GM18508 (cell line): Measurements from ENCODE around the gene CDX1.
"Not testable (repeated sequence)": the region's sequence is repeated elsewhere in the genome, so short reads cannot be mapped to it uniquely, and the experiment has no call there.

Experiments
- ATAC-seq: cut with Tn5 transposase; IDR thresholded peaks from one replicate; pipeline ENCODE4 v1.9.1; 2021; ENCODE audit warnings: moderate number of reproducible peaks; ENCODE audit not compliant: insufficient read depth, unreplicated experiment

CDX1 gene

DNA sequence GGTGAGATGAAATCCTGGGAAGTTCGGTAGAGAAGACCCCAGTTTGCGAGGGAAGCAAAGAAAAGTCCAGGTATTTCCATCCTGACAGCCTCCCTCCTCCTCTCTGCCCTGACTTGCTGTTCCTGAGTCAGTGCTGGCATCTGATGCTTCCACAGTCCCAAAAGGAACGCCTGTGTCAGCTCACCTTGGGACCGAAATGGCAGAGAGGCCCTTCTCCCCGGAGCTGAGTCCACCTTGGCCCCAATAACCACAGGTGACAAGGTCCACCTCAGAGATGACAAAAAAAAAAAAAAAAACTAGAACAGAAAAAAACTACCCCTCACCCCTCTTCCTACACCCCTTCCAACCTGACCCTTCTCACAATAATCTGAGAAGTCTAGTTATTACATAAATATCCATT lies 54.9 kb downstream of the CDX1 start:
- ATAC-seq, result no peak

- no peak for ATAC-seq
Measured at GRCh38 chr5:150222906-150223305, 56.3 kb downstream of the CDX1 start.

- no peak for ATAC-seq
Measured at GRCh38 chr5:150223474-150223873, 56.9 kb downstream of the CDX1 start.

DNA sequence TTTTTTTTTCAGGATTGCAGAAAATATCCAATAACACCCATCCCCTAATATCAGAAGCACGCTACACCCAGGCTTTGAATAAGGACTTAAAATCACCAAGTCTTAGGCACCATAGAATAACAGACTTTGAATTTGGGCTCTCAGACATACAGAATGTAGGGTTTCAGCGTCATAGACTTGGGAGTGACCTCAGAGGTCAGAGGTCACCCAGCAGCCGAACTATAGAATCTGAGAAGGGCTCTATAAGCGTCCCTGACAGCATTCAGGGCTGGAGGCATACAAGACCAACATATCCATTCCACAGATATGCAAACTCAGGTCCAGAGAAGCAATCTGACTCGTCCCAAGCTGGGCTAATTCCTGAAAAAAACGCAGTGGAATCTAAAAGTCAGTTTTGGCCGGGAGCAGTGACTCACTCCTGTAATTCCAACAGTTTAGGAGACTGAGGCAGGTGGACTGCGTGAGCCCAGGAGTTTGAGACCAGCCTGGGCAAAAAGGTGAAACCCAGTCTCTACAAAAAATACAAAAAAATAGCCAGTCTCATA lies 58.0 kb downstream of the CDX1 start:
- ATAC-seq, result no peak

- ATAC-seq, result no peak
Measured at GRCh38 chr5:150227036-150227435, 60.5 kb downstream of the CDX1 start.

DNA sequence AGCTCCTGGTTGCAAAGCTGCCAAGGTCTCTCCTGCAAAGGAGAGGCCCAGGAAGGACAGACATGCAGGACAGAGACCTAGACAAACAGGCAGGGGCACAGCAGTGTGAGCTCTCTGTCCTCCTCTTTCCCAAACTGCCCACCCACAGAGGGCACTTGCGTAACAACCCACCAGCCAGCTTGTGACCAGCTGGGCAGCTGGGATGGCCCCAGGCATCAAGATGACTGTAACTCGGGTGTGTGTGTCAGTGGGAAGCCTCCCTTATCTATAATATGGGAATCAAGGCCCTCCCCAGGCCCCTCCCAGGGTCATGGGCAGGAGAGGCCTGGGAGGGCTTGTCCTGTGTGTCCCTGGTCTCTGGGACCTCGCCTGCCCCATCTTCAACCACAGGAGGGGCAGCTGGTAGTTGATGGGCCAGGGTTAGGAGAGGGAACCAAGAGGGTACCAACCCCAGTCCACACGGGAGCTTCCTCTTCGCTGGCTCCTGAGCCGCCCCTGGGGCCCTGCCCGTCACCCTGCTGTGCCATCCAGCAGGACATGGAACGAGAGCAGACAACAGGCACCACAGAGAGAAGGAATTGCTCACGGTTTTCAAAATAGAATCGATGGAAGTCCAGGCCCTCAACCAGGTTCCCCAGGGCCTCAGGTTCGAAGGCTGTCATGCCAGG lies 61.2 kb downstream of the CDX1 start:
- no peak for ATAC-seq

- no peak for ATAC-seq
Measured at GRCh38 chr5:150229571-150229970, 63.0 kb downstream of the CDX1 start.

- no peak for ATAC-seq
Measured at GRCh38 chr5:150230842-150231241, 64.3 kb downstream of the CDX1 start.

- ATAC-seq, result not testable (repeated sequence)
Measured at GRCh38 chr5:150233706-150234105, 67.1 kb downstream of the CDX1 start.
